Measurements from ENCODE around the gene TTLL10. TPM values are rescaled to one million over a fixed set of nuclear protein-coding genes. Genes with fewer than 3 reads are reported as not detected.

The TTLL10 gene
- total RNA-seq, 1 donor from 2014 or later = 5.5 TPM

DNA sequence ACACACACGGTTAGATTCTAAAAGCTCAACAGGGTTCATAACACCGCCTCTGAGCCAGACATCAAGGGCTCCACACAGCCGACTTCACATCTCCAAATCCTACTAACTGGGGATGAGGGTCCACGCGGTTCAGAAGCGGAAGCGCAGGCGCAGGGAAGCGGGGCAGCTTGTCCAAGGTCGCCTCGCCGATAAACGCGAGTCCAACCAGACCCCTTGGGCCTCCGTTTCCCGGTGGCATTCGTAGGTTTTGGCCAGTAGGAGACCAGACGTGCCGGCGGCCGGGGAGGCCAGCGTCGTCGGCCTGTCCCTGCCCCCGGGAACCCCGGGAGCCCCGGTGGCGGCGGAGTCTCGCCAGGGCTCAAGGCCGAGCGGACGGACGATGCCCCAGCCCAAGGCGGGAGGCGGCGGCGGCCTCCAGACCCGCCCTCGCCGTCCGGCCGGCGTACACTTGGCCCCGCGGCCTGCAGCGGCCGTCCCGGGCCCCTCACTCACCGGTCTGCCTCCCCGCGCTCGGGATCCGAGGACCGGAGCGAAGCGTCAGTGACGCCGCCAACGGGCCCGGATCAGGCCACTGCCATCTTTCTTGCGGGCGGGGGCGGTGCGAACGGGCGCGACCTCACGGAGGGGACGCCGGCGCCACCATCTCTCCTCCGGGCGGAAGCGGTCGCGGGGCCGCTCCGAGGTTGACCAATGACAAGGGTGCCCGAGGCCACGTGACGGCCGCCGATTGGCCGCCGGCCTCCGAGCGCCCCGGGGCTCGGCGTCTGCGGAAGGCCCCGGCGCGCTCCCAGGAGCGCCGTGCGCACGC is 57.9 kb downstream of the TTLL10 start, which contains the start of gene SDF4:
Gene SDF4 (minus strand): TSS at position 602 of the 808 bp plus-strand sequence. CDS start 3,229 bp downstream, outside the sequence.
- peak; percentile 90 for DNase-seq (ENCODE audit: low spot score, unreplicated experiment)
- H3K27ac Mint-ChIP-seq = peak within 1 kb of the TSS; percentile 91
- H3K4me1 Mint-ChIP-seq (ENCODE audit: low read depth) = peaks cover 14% of the 10 kb centered on the region
- H3K27me3 Mint-ChIP-seq = no peaks in the 10 kb centered on the region
- peaks cover 13% of the 10 kb centered on the region for H3K36me3 Mint-ChIP-seq (ENCODE audit: insufficient read depth)
- H3K9me3 Mint-ChIP-seq (ENCODE audit: low read depth) = peaks cover 3% of the 10 kb centered on the region
- H3K4me3 Mint-ChIP-seq (ENCODE audit: low read depth) = peak within 1 kb of the TSS; percentile 87
- TF ChIP-seq, protein P1, sequence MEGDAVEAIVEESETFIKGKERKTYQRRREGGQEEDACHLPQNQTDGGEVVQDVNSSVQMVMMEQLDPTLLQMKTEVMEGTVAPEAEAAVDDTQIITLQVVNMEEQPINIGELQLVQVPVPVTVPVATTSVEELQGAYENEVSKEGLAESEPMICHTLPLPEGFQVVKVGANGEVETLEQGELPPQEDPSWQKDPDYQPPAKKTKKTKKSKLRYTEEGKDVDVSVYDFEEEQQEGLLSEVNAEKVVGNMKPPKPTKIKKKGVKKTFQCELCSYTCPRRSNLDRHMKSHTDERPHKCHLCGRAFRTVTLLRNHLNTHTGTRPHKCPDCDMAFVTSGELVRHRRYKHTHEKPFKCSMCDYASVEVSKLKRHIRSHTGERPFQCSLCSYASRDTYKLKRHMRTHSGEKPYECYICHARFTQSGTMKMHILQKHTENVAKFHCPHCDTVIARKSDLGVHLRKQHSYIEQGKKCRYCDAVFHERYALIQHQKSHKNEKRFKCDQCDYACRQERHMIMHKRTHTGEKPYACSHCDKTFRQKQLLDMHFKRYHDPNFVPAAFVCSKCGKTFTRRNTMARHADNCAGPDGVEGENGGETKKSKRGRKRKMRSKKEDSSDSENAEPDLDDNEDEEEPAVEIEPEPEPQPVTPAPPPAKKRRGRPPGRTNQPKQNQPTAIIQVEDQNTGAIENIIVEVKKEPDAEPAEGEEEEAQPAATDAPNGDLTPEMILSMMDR (IDR thresholded peaks at IDR 0.05; ENCODE audit: unreplicated experiment) = no peak

DNA sequence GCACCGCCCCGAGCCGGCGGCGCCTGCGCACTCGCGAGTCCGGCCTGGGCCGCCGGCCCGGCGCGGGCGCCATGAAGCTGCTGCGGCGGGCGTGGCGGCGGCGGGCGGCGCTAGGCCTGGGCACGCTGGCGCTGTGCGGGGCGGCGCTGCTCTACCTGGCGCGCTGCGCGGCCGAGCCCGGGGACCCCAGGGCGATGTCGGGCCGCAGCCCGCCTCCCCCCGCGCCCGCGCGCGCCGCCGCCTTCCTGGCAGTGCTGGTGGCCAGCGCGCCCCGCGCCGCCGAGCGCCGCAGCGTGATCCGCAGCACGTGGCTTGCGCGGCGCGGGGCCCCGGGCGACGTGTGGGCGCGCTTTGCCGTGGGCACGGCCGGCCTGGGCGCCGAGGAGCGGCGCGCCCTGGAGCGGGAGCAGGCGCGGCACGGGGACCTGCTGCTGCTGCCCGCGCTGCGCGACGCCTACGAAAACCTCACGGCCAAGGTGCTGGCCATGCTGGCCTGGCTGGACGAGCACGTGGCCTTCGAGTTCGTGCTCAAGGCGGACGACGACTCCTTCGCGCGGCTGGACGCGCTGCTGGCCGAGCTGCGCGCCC is 58.6 kb downstream of the TTLL10 start, which contains the start of gene B3GALT6:
Gene B3GALT6 (plus strand): TSS at position 30 of the 588 bp plus-strand sequence. CDS start 42 bp downstream, at position 72.
- no peak for DNase-seq (ENCODE audit: low spot score, unreplicated experiment)
- H3K4me1 Mint-ChIP-seq (ENCODE audit: low read depth) = peaks cover 14% of the 10 kb centered on the region
- TF ChIP-seq, protein P1 (IDR thresholded peaks at IDR 0.05; ENCODE audit: unreplicated experiment) = no peak
- H3K27me3 Mint-ChIP-seq = no peaks in the 10 kb centered on the region
- H3K9me3 Mint-ChIP-seq (ENCODE audit: low read depth) = peaks cover 3% of the 10 kb centered on the region
- H3K36me3 Mint-ChIP-seq (ENCODE audit: insufficient read depth) = peaks cover 13% of the 10 kb centered on the region
- peak within 1 kb of the TSS; percentile 91 for H3K27ac Mint-ChIP-seq
- H3K4me3 Mint-ChIP-seq (ENCODE audit: low read depth) = peak within 1 kb of the TSS; percentile 87

DNA sequence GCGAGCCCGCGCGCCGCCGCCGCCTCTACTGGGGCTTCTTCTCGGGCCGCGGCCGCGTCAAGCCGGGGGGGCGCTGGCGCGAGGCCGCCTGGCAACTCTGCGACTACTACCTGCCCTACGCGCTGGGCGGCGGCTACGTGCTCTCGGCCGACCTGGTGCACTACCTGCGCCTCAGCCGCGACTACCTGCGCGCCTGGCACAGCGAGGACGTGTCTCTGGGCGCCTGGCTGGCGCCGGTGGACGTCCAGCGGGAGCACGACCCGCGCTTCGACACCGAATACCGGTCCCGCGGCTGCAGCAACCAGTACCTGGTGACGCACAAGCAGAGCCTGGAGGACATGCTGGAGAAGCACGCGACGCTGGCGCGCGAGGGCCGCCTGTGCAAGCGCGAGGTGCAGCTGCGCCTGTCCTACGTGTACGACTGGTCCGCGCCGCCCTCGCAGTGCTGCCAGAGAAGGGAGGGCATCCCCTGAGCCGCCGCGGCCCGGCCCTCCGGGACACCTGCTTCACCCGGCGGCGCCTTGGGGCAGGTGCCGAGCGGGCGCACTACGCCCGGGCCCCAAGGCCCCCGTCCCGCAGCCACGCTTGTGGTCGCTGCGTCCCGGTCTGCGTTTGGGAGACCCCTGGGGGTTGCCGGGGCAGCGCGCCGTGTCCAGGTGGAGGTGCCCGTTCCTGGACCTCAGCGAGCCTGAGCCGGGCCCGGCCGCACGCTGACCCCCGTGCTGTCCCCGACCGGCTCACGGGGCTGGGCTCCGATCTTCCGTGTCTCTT is 59.3 kb downstream of the TTLL10 start:
- Mint-ChIP-seq H3K9me3 (ENCODE audit: low read depth) (peaks cover 3% of the 10 kb centered on the region), H3K4me1 (ENCODE audit: low read depth) (peaks cover 16% of the 10 kb centered on the region), H3K4me3 (ENCODE audit: low read depth) (peak overlapping the region; percentile 65), H3K27ac (peak overlapping the region; percentile 90), H3K36me3 (ENCODE audit: insufficient read depth) (peaks cover 13% of the 10 kb centered on the region), H3K27me3 (no peaks in the 10 kb centered on the region)
- DNase-seq (ENCODE audit: low spot score, unreplicated experiment) = no peak
- TF ChIP-seq, protein P1 (IDR thresholded peaks at IDR 0.05; ENCODE audit: unreplicated experiment) = no peak

DNA sequence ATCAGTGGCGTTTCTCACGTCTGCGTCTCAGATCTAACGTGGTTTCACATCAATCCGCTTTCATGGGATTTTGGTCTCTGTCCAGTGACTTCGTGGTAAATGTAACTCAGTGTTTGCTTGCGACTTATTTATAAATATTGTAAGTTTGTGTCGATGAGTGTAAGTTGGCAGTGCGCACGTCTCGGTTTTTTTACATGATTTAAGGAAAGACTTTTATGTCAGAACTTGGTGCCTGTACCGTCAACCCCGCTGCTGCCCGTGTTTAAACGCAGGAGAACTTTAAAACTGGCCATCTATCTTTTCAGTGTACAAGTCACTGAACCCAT is 59.9 kb downstream of the TTLL10 start:
- TF ChIP-seq, protein P1 (IDR thresholded peaks at IDR 0.05; ENCODE audit: unreplicated experiment) = no peak
- peak overlapping the region; percentile 90 for H3K27ac Mint-ChIP-seq
- peaks cover 13% of the 10 kb centered on the region for H3K36me3 Mint-ChIP-seq (ENCODE audit: insufficient read depth)
- DNase-seq (ENCODE audit: low spot score, unreplicated experiment) = no peak
- peaks cover 3% of the 10 kb centered on the region for H3K9me3 Mint-ChIP-seq (ENCODE audit: low read depth)
- no peaks in the 10 kb centered on the region for H3K27me3 Mint-ChIP-seq
- H3K4me1 Mint-ChIP-seq (ENCODE audit: low read depth) = peaks cover 16% of the 10 kb centered on the region
- H3K4me3 Mint-ChIP-seq (ENCODE audit: low read depth) = peak overlapping the region; percentile 65

Measured in progenitor cell of endocrine pancreas (in vitro differentiated cells).